Measurements from ENCODE around the gene HEG1.

Gene HEG1

GRCh38 chr3:124981472-124981871, 74.3 kb downstream of the HEG1 start:
- Histone ChIP-seq H3K4me2 (ENCODE audit: low read depth, low read length) (no peak overlapping the region), H3K79me2 (ENCODE audit: low read length) (no peaks in the 10 kb centered on the region), H3K4me3 (ENCODE audit: low read length) (no peak overlapping the region), H3F3A (ENCODE audit: insufficient read depth, low read length) (no peaks in the 10 kb centered on the region), H3K9me2 (replicated peaks; ENCODE audit: insufficient read depth, low read length) (no peaks in the 10 kb centered on the region), H3K27ac (ENCODE audit: low read length) (no peak overlapping the region), H4K20me1 (ENCODE audit: insufficient read depth, low read length) (no peaks in the 10 kb centered on the region), H3K9ac (ENCODE audit: low read length) (no peak overlapping the region), H3K27me3 (replicated peaks; ENCODE audit: insufficient read depth, low read length) (no peaks in the 10 kb centered on the region), H3K9me3 (replicated peaks; ENCODE audit: insufficient read depth, low read length) (no peaks in the 10 kb centered on the region), H3K4me1 (ENCODE audit: low read length) (no peaks in the 10 kb centered on the region), H2AFZ (ENCODE audit: low read length) (no peak overlapping the region), H3K36me3 (replicated peaks; ENCODE audit: insufficient read depth, low read length) (no peaks in the 10 kb centered on the region)
- TF ChIP-seq EZH2 (optimal IDR thresholded peaks at IDR 0.05; ENCODE audit: low read depth, low read length): no peak
- TF ChIP-seq, protein P1, sequence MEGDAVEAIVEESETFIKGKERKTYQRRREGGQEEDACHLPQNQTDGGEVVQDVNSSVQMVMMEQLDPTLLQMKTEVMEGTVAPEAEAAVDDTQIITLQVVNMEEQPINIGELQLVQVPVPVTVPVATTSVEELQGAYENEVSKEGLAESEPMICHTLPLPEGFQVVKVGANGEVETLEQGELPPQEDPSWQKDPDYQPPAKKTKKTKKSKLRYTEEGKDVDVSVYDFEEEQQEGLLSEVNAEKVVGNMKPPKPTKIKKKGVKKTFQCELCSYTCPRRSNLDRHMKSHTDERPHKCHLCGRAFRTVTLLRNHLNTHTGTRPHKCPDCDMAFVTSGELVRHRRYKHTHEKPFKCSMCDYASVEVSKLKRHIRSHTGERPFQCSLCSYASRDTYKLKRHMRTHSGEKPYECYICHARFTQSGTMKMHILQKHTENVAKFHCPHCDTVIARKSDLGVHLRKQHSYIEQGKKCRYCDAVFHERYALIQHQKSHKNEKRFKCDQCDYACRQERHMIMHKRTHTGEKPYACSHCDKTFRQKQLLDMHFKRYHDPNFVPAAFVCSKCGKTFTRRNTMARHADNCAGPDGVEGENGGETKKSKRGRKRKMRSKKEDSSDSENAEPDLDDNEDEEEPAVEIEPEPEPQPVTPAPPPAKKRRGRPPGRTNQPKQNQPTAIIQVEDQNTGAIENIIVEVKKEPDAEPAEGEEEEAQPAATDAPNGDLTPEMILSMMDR (IDR thresholded peaks at IDR 0.05; ENCODE audit: low read length): no peak
- no peak for TF ChIP-seq EZH2phosphoT487 (IDR thresholded peaks at IDR 0.05; ENCODE audit: low read length)
- DNase-seq: no peak

- Histone ChIP-seq H3F3A (ENCODE audit: insufficient read depth, low read length) (no peaks in the 10 kb centered on the region), H2AFZ (ENCODE audit: low read length) (no peak overlapping the region), H4K20me1 (ENCODE audit: insufficient read depth, low read length) (no peaks in the 10 kb centered on the region), H3K9me3 (replicated peaks; ENCODE audit: insufficient read depth, low read length) (no peaks in the 10 kb centered on the region), H3K27me3 (replicated peaks; ENCODE audit: insufficient read depth, low read length) (no peaks in the 10 kb centered on the region), H3K4me2 (ENCODE audit: low read depth, low read length) (no peak overlapping the region), H3K9me2 (replicated peaks; ENCODE audit: insufficient read depth, low read length) (no peaks in the 10 kb centered on the region), H3K36me3 (replicated peaks; ENCODE audit: insufficient read depth, low read length) (no peaks in the 10 kb centered on the region), H3K9ac (ENCODE audit: low read length) (no peak overlapping the region), H3K4me3 (ENCODE audit: low read length) (no peak overlapping the region), H3K79me2 (ENCODE audit: low read length) (no peaks in the 10 kb centered on the region), H3K27ac (ENCODE audit: low read length) (no peak overlapping the region), H3K4me1 (ENCODE audit: low read length) (peaks cover 2% of the 10 kb centered on the region)
- TF ChIP-seq, protein P1 (IDR thresholded peaks at IDR 0.05; ENCODE audit: low read length): no peak
- TF ChIP-seq EZH2phosphoT487 (IDR thresholded peaks at IDR 0.05; ENCODE audit: low read length) (no peak), EZH2 (optimal IDR thresholded peaks at IDR 0.05; ENCODE audit: low read depth, low read length) (no peak)
- DNase-seq: no peak
Measured at GRCh38 chr3:124978627-124979026, 77.2 kb downstream of the HEG1 start.

DNA sequence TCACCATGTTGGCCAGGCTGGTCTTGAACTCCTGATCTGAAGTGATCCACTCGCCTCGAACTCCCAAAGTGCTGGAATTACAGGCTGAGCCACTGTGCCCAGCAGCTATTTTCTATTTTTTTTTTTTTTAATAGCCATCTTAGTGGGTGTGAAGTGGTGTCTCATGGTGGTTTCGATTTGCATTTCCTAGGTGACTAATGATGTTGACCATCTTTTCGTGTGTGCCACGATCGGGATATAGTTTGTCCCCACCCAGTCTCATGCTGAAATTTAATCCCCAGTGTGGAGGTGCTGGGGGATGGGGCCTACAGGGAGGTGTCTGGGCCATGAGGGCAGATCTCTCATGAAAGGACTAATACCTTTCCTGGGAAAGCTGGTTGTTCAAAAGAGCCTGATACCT, 79.4 kb downstream of the HEG1 start:
- Histone ChIP-seq H3K27ac (ENCODE audit: low read length) (no peak overlapping the region), H3K4me1 (ENCODE audit: low read length) (peaks cover 8% of the 10 kb centered on the region), H3K9ac (ENCODE audit: low read length) (no peak overlapping the region), H3K79me2 (ENCODE audit: low read length) (no peaks in the 10 kb centered on the region), H3K9me2 (replicated peaks; ENCODE audit: insufficient read depth, low read length) (no peaks in the 10 kb centered on the region), H3K36me3 (replicated peaks; ENCODE audit: insufficient read depth, low read length) (no peaks in the 10 kb centered on the region), H3K4me2 (ENCODE audit: low read depth, low read length) (no peak overlapping the region), H3F3A (ENCODE audit: insufficient read depth, low read length) (no peaks in the 10 kb centered on the region), H3K27me3 (replicated peaks; ENCODE audit: insufficient read depth, low read length) (no peaks in the 10 kb centered on the region), H3K4me3 (ENCODE audit: low read length) (no peak overlapping the region), H3K9me3 (replicated peaks; ENCODE audit: insufficient read depth, low read length) (no peaks in the 10 kb centered on the region), H2AFZ (ENCODE audit: low read length) (no peak overlapping the region), H4K20me1 (ENCODE audit: insufficient read depth, low read length) (no peaks in the 10 kb centered on the region)
- DNase-seq: no peak
- TF ChIP-seq EZH2phosphoT487 (IDR thresholded peaks at IDR 0.05; ENCODE audit: low read length) (no peak), EZH2 (optimal IDR thresholded peaks at IDR 0.05; ENCODE audit: low read depth, low read length) (no peak)
- TF ChIP-seq, protein P1 (IDR thresholded peaks at IDR 0.05; ENCODE audit: low read length): no peak
